H1 (cell line): ENCODE data around the gene LPAR2. TPM values are rescaled to one million over a fixed set of nuclear protein-coding genes. Genes with fewer than 3 reads are reported as not detected.

Experiments
- CTCF ChIA-PET: fragments of 300-600 bp; sonication (Branson Sonifier 250); formaldehyde crosslinking; loops from one replicate; lab custom pipeline; 2021; ENCODE audit not compliant: partially characterized antibody; lab: Charles Lee
- POLR2A ChIA-PET: fragments of 300-600 bp; sonication (Branson Sonifier 250); formaldehyde crosslinking; loops from one replicate; lab custom pipeline; 2021; ENCODE audit warnings: inconsistent platforms; ENCODE audit not compliant: partially characterized antibody; lab: Charles Lee
- DNase-seq, 2 experiments: peaks; one replicate each; pipeline versions ENCODE4 v3.0.0 to v3.0.0-alpha.2; 2010 to 2022; ENCODE audit warnings: low spot score in 2 of 2, low read depth in 1 of 2, mixed read lengths in 1 of 2
- FAIRE-seq: peaks from 2 replicates; lab custom pipeline; 2011; peaks lifted over from hg19 to GRCh38; lab: Jason Lieb, UNC
- H2AFZ ChIP-seq: 2 replicates; pipeline ENCODE4 v1.8.1; 2012; ENCODE audit warnings: low read length, inconsistent platforms
- H2AK5ac ChIP-seq: 2 replicates; pipeline ENCODE4 v1.6.1; 2013; ENCODE audit warnings: low read depth, low read length
- H2BK120ac ChIP-seq: replicated peaks from 2 replicates; pipeline ENCODE3; 2013; ENCODE audit warnings: low read depth, low read length, inconsistent platforms
- H2BK12ac ChIP-seq: 2 replicates; pipeline ENCODE4 v1.6.1; 2013; ENCODE audit warnings: low read depth, low read length
- H2BK15ac ChIP-seq: 2 replicates; pipeline ENCODE4 v1.6.1; 2013; ENCODE audit warnings: low read length
- H2BK20ac ChIP-seq: 2 replicates; pipeline ENCODE4 v1.6.1; 2013; ENCODE audit warnings: low read length
- H2BK5ac ChIP-seq: 2 replicates; pipeline ENCODE4 v1.6.1; 2013; ENCODE audit warnings: low read depth, low read length
- H3K14ac ChIP-seq: 2 replicates; pipeline ENCODE4 v1.6.1; 2013; ENCODE audit warnings: inconsistent platforms; ENCODE audit not compliant: insufficient read length
- H3K18ac ChIP-seq: 2 replicates; pipeline ENCODE4 v1.6.1; 2013; ENCODE audit warnings: low read length; ENCODE audit errors: extremely low read depth
- H3K23ac ChIP-seq: 2 replicates; pipeline ENCODE4 v1.6.1; 2013; ENCODE audit warnings: inconsistent platforms; ENCODE audit not compliant: insufficient read length
- H3K23me2 ChIP-seq: 2 replicates; pipeline ENCODE4 v1.6.1; 2013; ENCODE audit warnings: low read depth, low read length
- H3K27ac ChIP-seq: 2 replicates; pipeline ENCODE4 v1.6.1; 2011; ENCODE audit warnings: low read depth, low read length, inconsistent platforms
- H3K27me3 ChIP-seq, 4 experiments: replicated peaks in 1 of 4; 1 replicate in 1 of 4; 2 replicates in 3 of 4; pipeline versions ENCODE4 v1.6.1 to v1.8.1; 2011 to 2013; ENCODE audit warnings: low read length in 3 of 4, mild to moderate bottlenecking in 3 of 4, inconsistent platforms in 2 of 4, mixed read lengths in 2 of 4, moderate library complexity in 1 of 4; ENCODE audit not compliant: control insufficient read depth in 3 of 4, insufficient read depth in 3 of 4; ENCODE audit errors: extremely low read depth in 1 of 4
- H3K36me3 ChIP-seq, 4 experiments: 2 replicates each; pipeline versions ENCODE4 v1.6.1 to v1.8.1; 2011 to 2013; ENCODE audit warnings: mild to moderate bottlenecking in 4 of 4, low read length in 3 of 4, moderate library complexity in 2 of 4, control low read depth in 1 of 4, inconsistent platforms in 1 of 4; ENCODE audit not compliant: insufficient read depth in 4 of 4, control insufficient read depth in 2 of 4
- H3K4ac ChIP-seq: replicated peaks from 2 replicates; pipeline ENCODE3; 2013; ENCODE audit warnings: low read length, low read depth, mixed read lengths, inconsistent platforms; ENCODE audit not compliant: insufficient read length
- H3K4me1 ChIP-seq, 4 experiments: replicated peaks in 1 of 4; 1 replicate in 1 of 4; 2 replicates in 3 of 4; pipeline versions ENCODE4 v1.6.1 to v1.8.1; 2011 to 2013; ENCODE audit warnings: low read length in 3 of 4, inconsistent platforms in 2 of 4, mixed read lengths in 1 of 4; ENCODE audit not compliant: insufficient read depth in 4 of 4, control insufficient read depth in 3 of 4
- H3K4me2 ChIP-seq, 2 experiments: 2 replicates each; pipeline versions ENCODE4 v1.6.1 to v1.8.1; 2011 to 2013; ENCODE audit warnings: low read depth in 2 of 2, low read length in 2 of 2, control low read depth in 1 of 2, inconsistent platforms in 1 of 2, mild to moderate bottlenecking in 1 of 2; ENCODE audit not compliant: insufficient read depth in 1 of 2
- H3K4me3 ChIP-seq, 4 experiments: fragments of 200-600, 300-600 bp in 1 of 4; sonication (generic), shearing (Covaris generic), sonication (Bioruptor Twin) in 1 of 4; 2 replicates each; pipeline versions ENCODE4 v1.5.1 to v1.8.1; 2011 to 2016; ENCODE audit warnings: low read length in 4 of 4, low read depth in 3 of 4, control low read depth in 2 of 4, inconsistent platforms in 2 of 4, mild to moderate bottlenecking in 2 of 4, mixed read lengths in 1 of 4, moderate library complexity in 1 of 4; ENCODE audit not compliant: insufficient read depth in 2 of 4; ENCODE audit errors: extremely low read depth in 1 of 4
- H3K56ac ChIP-seq: replicated peaks from 2 replicates; pipeline ENCODE3; 2013; ENCODE audit warnings: low read depth, mild to moderate bottlenecking, mixed read lengths, low read length, inconsistent platforms; ENCODE audit not compliant: insufficient read length
- H3K79me1 ChIP-seq: 2 replicates; pipeline ENCODE4 v1.6.1; 2013; ENCODE audit warnings: low read depth, low read length, control low read depth
- H3K79me2 ChIP-seq, 2 experiments: 2 replicates each; pipeline versions ENCODE4 v1.6.1 to v1.8.1; 2012 to 2013; ENCODE audit warnings: low read length in 2 of 2, mild to moderate bottlenecking in 2 of 2, inconsistent platforms in 1 of 2; ENCODE audit not compliant: insufficient read depth in 2 of 2, control insufficient read depth in 1 of 2
- H3K9ac ChIP-seq, 4 experiments: replicated peaks in 1 of 4; 1 replicate in 1 of 4; 2 replicates in 3 of 4; pipeline versions ENCODE4 v1.6.1 to v1.8.1; 2011 to 2013; ENCODE audit warnings: low read depth in 3 of 4, low read length in 3 of 4, control low read depth in 2 of 4, mild to moderate bottlenecking in 2 of 4, moderate library complexity in 2 of 4, inconsistent platforms in 1 of 4; ENCODE audit errors: extremely low read depth in 1 of 4
- H3K9me3 ChIP-seq, 2 experiments: 2 replicates each; pipeline versions ENCODE4 v1.6.1 to v1.8.1; 2012 to 2013; ENCODE audit warnings: mild to moderate bottlenecking in 2 of 2, moderate library complexity in 2 of 2, control low read depth in 1 of 2, inconsistent platforms in 1 of 2, low read depth in 1 of 2, low read length in 1 of 2, mixed read lengths in 1 of 2; ENCODE audit not compliant: insufficient read depth in 2 of 2
- H4K20me1 ChIP-seq, 2 experiments: replicated peaks in 1 of 2; 2 replicates each; pipeline versions ENCODE3 to v1.8.1; 2011 to 2013; ENCODE audit warnings: inconsistent platforms in 2 of 2, low read length in 2 of 2, mild to moderate bottlenecking in 1 of 2; ENCODE audit not compliant: insufficient read depth in 2 of 2, control insufficient read depth in 1 of 2
- H4K5ac ChIP-seq: 2 replicates; pipeline ENCODE4 v1.6.1; 2013; ENCODE audit warnings: low read length, low read depth, mixed read lengths, inconsistent platforms; ENCODE audit not compliant: insufficient read length
- H4K8ac ChIP-seq: 2 replicates; pipeline ENCODE4 v1.8.0; 2013; ENCODE audit warnings: mild to moderate bottlenecking, moderate library complexity, low read length, inconsistent platforms; ENCODE audit not compliant: insufficient read depth; ENCODE audit errors: extremely low read depth
- H4K91ac ChIP-seq: replicated peaks from 2 replicates; pipeline ENCODE3; 2013; ENCODE audit warnings: low read length, mixed read lengths, inconsistent platforms; ENCODE audit not compliant: insufficient read length
- JUN ChIP-seq: IDR thresholded peaks from 2 replicates; pipeline ENCODE4 v1.6.1; 2011; ENCODE audit warnings: low read depth, mild to moderate bottlenecking, improper control_type of control experiment, low read length
- MAX ChIP-seq: IDR thresholded peaks from 2 replicates; pipeline ENCODE4 v1.6.1; 2012; ENCODE audit warnings: inconsistent platforms
- SP1 ChIP-seq: IDR thresholded peaks from 2 replicates; pipeline ENCODE4 v1.6.1; 2011; ENCODE audit warnings: low read depth, low read length
- WGBS, 2 experiments: shearing (Covaris generic) in 1 of 2; methylation state at CpG; one replicate each; pipeline versions ENCODE4 v1.1.6 to v1.1.7; 2013 to 2015; ENCODE audit warnings: low lambda C conversion rate in 2 of 2, mixed read lengths in 2 of 2, inconsistent platforms in 1 of 2, low coverage in 1 of 2, missing lambda C conversion rate in 1 of 2; ENCODE audit not compliant: insufficient replicate concordance in 2 of 2, insufficient coverage in 1 of 2, insufficient read length in 1 of 2; ENCODE audit errors: extremely low coverage in 1 of 2, missing lambda C conversion rate in 1 of 2; 5-methylcytosine and 5-hydroxymethylcytosine counted together
- polyA plus RNA-seq, 7 experiments: library from polyadenylated mRNA; depleted of rRNA in 3 of 7; stranded (reverse) in 5 of 7; unstranded in 2 of 7; fragments of >200 nt in 5 of 7; fragments of 200-250 nt in 2 of 7; gene quantifications; 1 replicate in 5 of 7; 2 replicates in 1 of 7; 4 replicates in 1 of 7; pipeline versions ENCODE4 v1.2.1 to v1.2.3, GENCODE V29; 2011 to 2013; ENCODE audit warnings: missing spikeins in 2 of 7, mixed read lengths in 2 of 7
- total RNA-seq: library from RNA; stranded (reverse); fragmentation: NEBNext Ultra II Directional; extraction: Animal tissue kit (Norgen Biotek cat#: 25700); gene quantifications from 2 replicates; pipeline ENCODE4 v1.2.1, GENCODE V29; 2021

The LPAR2 gene
- total and polyA plus RNA-seq, 2 of the 8 experiments (the other 6 are each of a cell fraction or from before 2014, with no cell fraction given) = 47.6 to 70.2 TPM

GRCh38 chr19:19584356-19584755 is 43.7 kb downstream of the LPAR2 start:
- H3K4me2 ChIP-seq = no peak overlapping the region
- no peak overlapping the region for H3K27ac ChIP-seq
- H3K79me1 ChIP-seq = no peaks in the 10 kb centered on the region
- H3K23me2 ChIP-seq = no peaks in the 10 kb centered on the region
- no peak overlapping the region for H3K56ac ChIP-seq
- POLR2A ChIA-PET = no interaction called here
- H2BK12ac ChIP-seq = no peak overlapping the region
- H3K4ac ChIP-seq = no peak overlapping the region
- peaks cover 0 to 2% (median 0%) of the 10 kb centered on the region in 4 experiments; a peak in 1 of 7 replicates for H3K4me1 ChIP-seq
- H2BK120ac ChIP-seq = no peak overlapping the region
- WGBS, 2 experiments = 95% methylated on average over 6 of the region's 6 CpGs; no CpG with 5 or more reads in 1 of the 2 experiments
- CTCF ChIA-PET = interaction anchor here (0.6 to 11.1 kb wide), 9 partner anchors 11 to 66 kb away, joined by 3 to 101 read pairs (median 4); partner anchors contain the start of gene GMIP
- H3K9me3 ChIP-seq = no peaks in the 10 kb centered on the region
- no peak overlapping the region for H4K5ac ChIP-seq
- DNase-seq = no peak
- H2BK5ac ChIP-seq = no peak overlapping the region
- TF ChIP-seq JUN = no peak
- TF ChIP-seq SP1 = no peak
- no peak for TF ChIP-seq MAX
- H2BK20ac ChIP-seq = no peak overlapping the region
- no peaks in the 10 kb centered on the region; a peak in 1 of 7 replicates for H3K27me3 ChIP-seq
- FAIRE-seq = no peak
- no peak overlapping the region for H4K8ac ChIP-seq
- peaks cover 0 to 2% of the 10 kb centered on the region in 2 experiments for H4K20me1 ChIP-seq
- H3K4me3 ChIP-seq = no peak overlapping the region
- no peak overlapping the region for H3K9ac ChIP-seq
- no peak overlapping the region for H4K91ac ChIP-seq
- no peaks in the 10 kb centered on the region for H3K79me2 ChIP-seq
- H3K23ac ChIP-seq = no peak overlapping the region
- H2AFZ ChIP-seq = no peak overlapping the region
- no peaks in the 10 kb centered on the region for H3K36me3 ChIP-seq
- no peak overlapping the region for H2BK15ac ChIP-seq
- H2AK5ac ChIP-seq = no peak overlapping the region
- H3K14ac ChIP-seq = no peak overlapping the region
- H3K18ac ChIP-seq = no peak overlapping the region
